C4-2B (cell line): ENCODE data around the gene PPP1R36.

Source experiments
- ZFX ChIP-seq: fragments of 450-650 bp; IDR thresholded peaks from 2 replicates; pipeline ENCODE4 v1.6.1; 2017
- TF ChIP-seq, protein P1 (sequence below): fragments of 450-650 bp; conservative IDR thresholded peaks from 2 replicates; pipeline ENCODE4 v1.5.1; 2017; ENCODE audit warnings: mild to moderate bottlenecking

DNA sequence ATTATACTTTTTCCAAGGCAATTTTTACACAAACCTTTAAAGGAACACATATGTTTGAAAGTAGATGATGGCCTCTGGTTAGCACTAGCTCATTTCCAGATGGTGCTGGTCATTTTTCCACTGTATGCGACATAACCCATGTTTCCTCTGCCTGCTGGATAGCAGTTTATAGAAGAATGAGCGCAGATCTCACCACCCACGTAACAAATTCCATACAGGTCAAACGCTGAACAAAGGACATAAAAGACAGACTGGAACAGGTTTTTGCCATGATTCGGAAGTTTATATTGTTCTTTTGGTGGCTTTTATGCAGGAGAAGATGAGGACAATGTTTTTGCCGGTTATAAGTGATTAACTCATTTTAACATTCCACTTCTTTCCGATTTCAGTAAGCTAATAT is 30.7 kb downstream of the PPP1R36 start:
- TF ChIP-seq, protein P1, sequence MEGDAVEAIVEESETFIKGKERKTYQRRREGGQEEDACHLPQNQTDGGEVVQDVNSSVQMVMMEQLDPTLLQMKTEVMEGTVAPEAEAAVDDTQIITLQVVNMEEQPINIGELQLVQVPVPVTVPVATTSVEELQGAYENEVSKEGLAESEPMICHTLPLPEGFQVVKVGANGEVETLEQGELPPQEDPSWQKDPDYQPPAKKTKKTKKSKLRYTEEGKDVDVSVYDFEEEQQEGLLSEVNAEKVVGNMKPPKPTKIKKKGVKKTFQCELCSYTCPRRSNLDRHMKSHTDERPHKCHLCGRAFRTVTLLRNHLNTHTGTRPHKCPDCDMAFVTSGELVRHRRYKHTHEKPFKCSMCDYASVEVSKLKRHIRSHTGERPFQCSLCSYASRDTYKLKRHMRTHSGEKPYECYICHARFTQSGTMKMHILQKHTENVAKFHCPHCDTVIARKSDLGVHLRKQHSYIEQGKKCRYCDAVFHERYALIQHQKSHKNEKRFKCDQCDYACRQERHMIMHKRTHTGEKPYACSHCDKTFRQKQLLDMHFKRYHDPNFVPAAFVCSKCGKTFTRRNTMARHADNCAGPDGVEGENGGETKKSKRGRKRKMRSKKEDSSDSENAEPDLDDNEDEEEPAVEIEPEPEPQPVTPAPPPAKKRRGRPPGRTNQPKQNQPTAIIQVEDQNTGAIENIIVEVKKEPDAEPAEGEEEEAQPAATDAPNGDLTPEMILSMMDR: no peak
- TF ChIP-seq ZFX: no peak
